Stimulated activated CD8-positive, alpha-beta memory T cell treated with anti-CD3 and anti-CD28 coated beads, Interleukin-7, amount 100 ng/mL, for 4 hours (primary cell): ENCODE results near the gene ATXN1.
"Not testable (repeated sequence)": the region's sequence is repeated elsewhere in the genome, so short reads cannot be mapped to it uniquely, and the experiment has no call there.

Source experiments
- DNase-seq, 2 donors: peaks; one replicate each; pipeline ENCODE4 v3.0.0-alpha.2; 2020; ENCODE audit warnings: low read depth in 2 of 2

ATXN1 gene

GRCh38 chr6:16570946-16571345 is 190.3 kb downstream of the ATXN1 start:
- DNase-seq: no peak

- no peak for DNase-seq
Observed at GRCh38 chr6:16570221-16570553, 191.1 kb downstream of the ATXN1 start.

GRCh38 chr6:16568128-16568527 is 193.1 kb downstream of the ATXN1 start:
- DNase-seq: no peak

- DNase-seq: no peak
Observed at GRCh38 chr6:16567071-16567470, 194.2 kb downstream of the ATXN1 start.

GRCh38 chr6:16564436-16564835 is 196.8 kb downstream of the ATXN1 start:
- no peak for DNase-seq

GRCh38 chr6:16563628-16564240 is 197.5 kb downstream of the ATXN1 start:
- DNase-seq: no peak

GRCh38 chr6:16562498-16562897 is 198.8 kb downstream of the ATXN1 start:
- DNase-seq: no peak

- DNase-seq: no peak
Observed at GRCh38 chr6:16559071-16559470, 202.2 kb downstream of the ATXN1 start.

- no peak for DNase-seq
Observed at GRCh38 chr6:16555550-16555949, 205.7 kb downstream of the ATXN1 start.

- DNase-seq: no peak
Observed at GRCh38 chr6:16553531-16553930, 207.7 kb downstream of the ATXN1 start.

GRCh38 chr6:16551466-16551865 is 209.8 kb downstream of the ATXN1 start:
- no peak for DNase-seq

GRCh38 chr6:16548121-16548520 is 213.1 kb downstream of the ATXN1 start:
- DNase-seq: no peak

GRCh38 chr6:16547587-16547986 is 213.7 kb downstream of the ATXN1 start:
- no peak for DNase-seq

- no peak for DNase-seq
Observed at GRCh38 chr6:16546861-16547260, 214.4 kb downstream of the ATXN1 start.

- DNase-seq: no peak
Observed at GRCh38 chr6:16545382-16545781, 215.9 kb downstream of the ATXN1 start.

GRCh38 chr6:16544521-16544920 is 216.7 kb downstream of the ATXN1 start:
- no peak for DNase-seq

GRCh38 chr6:16544006-16544405 is 217.3 kb downstream of the ATXN1 start:
- DNase-seq: no peak

GRCh38 chr6:16543521-16543920 is 217.7 kb downstream of the ATXN1 start:
- no peak for DNase-seq

GRCh38 chr6:16542070-16542469 is 219.2 kb downstream of the ATXN1 start:
- no peak for DNase-seq

- DNase-seq: no peak
Observed at GRCh38 chr6:16540804-16541752, 220.2 kb downstream of the ATXN1 start.

- DNase-seq: not testable (repeated sequence)
Observed at GRCh38 chr6:16540383-16540782, 220.9 kb downstream of the ATXN1 start.

- no peak for DNase-seq
Observed at GRCh38 chr6:16539086-16539931, 222.0 kb downstream of the ATXN1 start.
